ENCODE data around the gene CYP1B1.

The CYP1B1 gene

GRCh38 chr2:38039121-38039910, 36.6 kb downstream of the CYP1B1 start:
- Histone ChIP-seq H3K27ac (no peak overlapping the region), H3K4me2 (ENCODE audit: low read length) (no peak overlapping the region), H3K4me1 (no peaks in the 10 kb centered on the region), H2AFZ (no peak overlapping the region), H3K27me3 (ENCODE audit: control insufficient read depth, insufficient read depth, low read length) (no peaks in the 10 kb centered on the region), H3K4me3 (ENCODE audit: low read depth, low read length) (no peak overlapping the region), H3K79me2 (no peaks in the 10 kb centered on the region), H3K36me3 (ENCODE audit: control insufficient read depth, insufficient read depth, low read length) (no peaks in the 10 kb centered on the region), H3K9ac (no peak overlapping the region), H3K9me3 (ENCODE audit: control insufficient read depth, low read length) (no peaks in the 10 kb centered on the region)
- TF ChIP-seq CTCF (IDR thresholded peaks at IDR 0.05), result no peak

- H2AFZ ChIP-seq, result no peak overlapping the region
- H3K4me3 ChIP-seq (ENCODE audit: low read depth, low read length), result no peak overlapping the region
- H3K36me3 ChIP-seq (ENCODE audit: control insufficient read depth, insufficient read depth, low read length), result no peaks in the 10 kb centered on the region
- TF ChIP-seq CTCF (IDR thresholded peaks at IDR 0.05), result no peak
- no peaks in the 10 kb centered on the region for H3K9me3 ChIP-seq (ENCODE audit: control insufficient read depth, low read length)
- H3K4me1 ChIP-seq, result no peaks in the 10 kb centered on the region
- H3K4me2 ChIP-seq (ENCODE audit: low read length), result no peak overlapping the region
- no peaks in the 10 kb centered on the region for H3K27me3 ChIP-seq (ENCODE audit: control insufficient read depth, insufficient read depth, low read length)
- H3K27ac ChIP-seq, result no peak overlapping the region
- H3K9ac ChIP-seq, result no peak overlapping the region
- H3K79me2 ChIP-seq, result no peaks in the 10 kb centered on the region
These were observed 37.3 kb downstream of the CYP1B1 start for GRCh38 chr2:38038682-38039081.

GRCh38 chr2:38037757-38038621, 38.0 kb downstream of the CYP1B1 start:
- Histone ChIP-seq H3K9ac (no peak overlapping the region), H3K79me2 (no peaks in the 10 kb centered on the region), H3K4me2 (ENCODE audit: low read length) (no peak overlapping the region), H3K27me3 (ENCODE audit: control insufficient read depth, insufficient read depth, low read length) (no peaks in the 10 kb centered on the region), H2AFZ (no peak overlapping the region), H3K36me3 (ENCODE audit: control insufficient read depth, insufficient read depth, low read length) (no peaks in the 10 kb centered on the region), H3K27ac (no peak overlapping the region), H3K4me3 (ENCODE audit: low read depth, low read length) (no peak overlapping the region), H3K4me1 (no peaks in the 10 kb centered on the region), H3K9me3 (ENCODE audit: control insufficient read depth, low read length) (no peaks in the 10 kb centered on the region)
- TF ChIP-seq CTCF (IDR thresholded peaks at IDR 0.05), result no peak

- no peaks in the 10 kb centered on the region for H3K9me3 ChIP-seq (ENCODE audit: control insufficient read depth, low read length)
- no peak overlapping the region for H3K4me3 ChIP-seq (ENCODE audit: low read depth, low read length)
- no peaks in the 10 kb centered on the region for H3K79me2 ChIP-seq
- H3K4me1 ChIP-seq, result no peaks in the 10 kb centered on the region
- no peaks in the 10 kb centered on the region for H3K27me3 ChIP-seq (ENCODE audit: control insufficient read depth, insufficient read depth, low read length)
- H3K4me2 ChIP-seq (ENCODE audit: low read length), result no peak overlapping the region
- no peak overlapping the region for H3K27ac ChIP-seq
- H2AFZ ChIP-seq, result no peak overlapping the region
- TF ChIP-seq CTCF (IDR thresholded peaks at IDR 0.05), result no peak
- H3K9ac ChIP-seq, result no peak overlapping the region
- H3K36me3 ChIP-seq (ENCODE audit: control insufficient read depth, insufficient read depth, low read length), result no peaks in the 10 kb centered on the region
These were observed 38.6 kb downstream of the CYP1B1 start for GRCh38 chr2:38037325-38037724.

All from parathyroid adenoma (tissue), 2 donors.